DND-41 (cell line): ENCODE data around the gene KIF24.

Source experiments
- ATAC-seq: fragments of 200-7000 bp; cut with Tn5 transposase; 3 replicates; pipeline ENCODE4 v1.9.1; 2021; ENCODE audit warnings: low read depth; ENCODE audit not compliant: insufficient read depth
- DNase-seq: peaks from one replicate; pipeline ENCODE4 v3.0.0-alpha.2; 2020
- H2AFZ ChIP-seq: 2 replicates; pipeline ENCODE4 v1.6.0; 2012; ENCODE audit warnings: low read depth, low read length
- H3K27ac ChIP-seq: 2 replicates; pipeline ENCODE4 v1.5.1; 2012; ENCODE audit warnings: low read length, inconsistent platforms
- H3K27me3 ChIP-seq: fragments of 200-600 bp; sonication (generic); 2 replicates; pipeline ENCODE4 v1.6.0; 2012; ENCODE audit warnings: low read length, mild to moderate bottlenecking, inconsistent platforms; ENCODE audit not compliant: insufficient read depth, poor library complexity
- H3K36me3 ChIP-seq: 2 replicates; pipeline ENCODE4 v1.5.1; 2012; ENCODE audit warnings: low read length, inconsistent platforms; ENCODE audit not compliant: insufficient read depth
- H3K4me1 ChIP-seq: 2 replicates; pipeline ENCODE4 v1.5.1; 2012; ENCODE audit warnings: mild to moderate bottlenecking, low read length; ENCODE audit not compliant: insufficient read depth
- H3K4me2 ChIP-seq: 2 replicates; pipeline ENCODE4 v1.6.0; 2012; ENCODE audit warnings: mild to moderate bottlenecking, moderate library complexity, low read length, inconsistent platforms; ENCODE audit not compliant: insufficient read depth
- H3K4me3 ChIP-seq, 2 experiments: fragments of 200-600 bp in 1 of 2; shearing (Covaris generic) in 1 of 2; 2 replicates each; pipeline ENCODE4 v1.5.1; 2012 to 2016; ENCODE audit warnings: inconsistent platforms in 2 of 2, low read length in 2 of 2, mild to moderate bottlenecking in 2 of 2, low read depth in 1 of 2, moderate library complexity in 1 of 2
- H3K79me2 ChIP-seq: 2 replicates; pipeline ENCODE4 v1.6.0; 2012; ENCODE audit warnings: low read length, inconsistent platforms; ENCODE audit not compliant: insufficient read depth
- H3K9ac ChIP-seq: 2 replicates; pipeline ENCODE4 v1.6.0; 2012; ENCODE audit warnings: low read depth, mild to moderate bottlenecking, inconsistent platforms, low read length, moderate library complexity
- H3K9me3 ChIP-seq: 2 replicates; pipeline ENCODE4 v1.5.1; 2012; ENCODE audit warnings: low read length, moderate library complexity, mild to moderate bottlenecking, inconsistent platforms; ENCODE audit not compliant: insufficient read depth, severe bottlenecking
- H4K20me1 ChIP-seq: 2 replicates; pipeline ENCODE4 v1.6.0; 2012; ENCODE audit warnings: low read length; ENCODE audit not compliant: insufficient read depth
- EZH2 ChIP-seq: IDR thresholded peaks from 3 replicates; pipeline ENCODE4 v1.6.1; 2012; ENCODE audit warnings: borderline replicate concordance, low read depth, mild to moderate bottlenecking, moderate library complexity, low read length, inconsistent platforms; ENCODE audit not compliant: severe bottlenecking
- TF ChIP-seq, protein P1 (sequence below): IDR thresholded peaks from 2 replicates; pipeline ENCODE4 v1.5.1; 2012; ENCODE audit warnings: borderline replicate concordance, low read length, moderate library complexity, mild to moderate bottlenecking; ENCODE audit not compliant: poor library complexity, severe bottlenecking; ENCODE audit errors: extremely low read depth

The KIF24 gene

DNA sequence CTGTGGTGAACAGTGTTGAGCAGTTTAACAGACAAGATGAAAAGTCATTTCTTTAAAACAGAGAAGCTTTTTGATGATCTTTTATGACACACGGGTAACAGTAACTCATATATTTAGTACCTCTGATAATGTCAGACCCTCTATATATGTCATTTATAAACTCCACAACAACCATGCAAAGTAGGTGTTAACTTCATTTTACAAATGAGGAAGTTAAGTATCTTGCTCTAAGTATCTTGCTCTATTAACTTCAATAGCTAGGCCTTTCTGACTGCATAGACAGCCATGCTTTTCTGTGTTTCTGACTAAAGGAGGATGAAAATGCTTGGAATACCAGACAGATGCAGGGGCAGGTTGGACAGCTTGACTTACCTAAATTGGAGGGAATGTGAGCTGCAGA lies 2.1 kb upstream of the KIF24 start:
- Histone ChIP-seq H3K4me1 (peaks cover 32% of the 10 kb centered on the region), H3K4me3 (no peak overlapping the region), H3K4me2 (peak overlapping the region; percentile 73; the same call in 1 of the 2 replicates), H3K36me3 (no peaks in the 10 kb centered on the region; the same call in 1 of the 2 replicates), H3K9me3 (no peaks in the 10 kb centered on the region), H2AFZ (no peak overlapping the region), H4K20me1 (0 out of 2 replicates have a peak, but pooled peaks cover 6% of the 10 kb centered on the region), H3K27ac (no peak overlapping the region), H3K79me2 (peaks cover 85% of the 10 kb centered on the region), H3K27me3 (no peaks in the 10 kb centered on the region), H3K9ac (0 out of 2 replicates have a peak overlapping the region, but pooled peaks have one; percentile 4)
- no peak for ATAC-seq
- TF ChIP-seq EZH2 = no peak
- TF ChIP-seq, protein P1, sequence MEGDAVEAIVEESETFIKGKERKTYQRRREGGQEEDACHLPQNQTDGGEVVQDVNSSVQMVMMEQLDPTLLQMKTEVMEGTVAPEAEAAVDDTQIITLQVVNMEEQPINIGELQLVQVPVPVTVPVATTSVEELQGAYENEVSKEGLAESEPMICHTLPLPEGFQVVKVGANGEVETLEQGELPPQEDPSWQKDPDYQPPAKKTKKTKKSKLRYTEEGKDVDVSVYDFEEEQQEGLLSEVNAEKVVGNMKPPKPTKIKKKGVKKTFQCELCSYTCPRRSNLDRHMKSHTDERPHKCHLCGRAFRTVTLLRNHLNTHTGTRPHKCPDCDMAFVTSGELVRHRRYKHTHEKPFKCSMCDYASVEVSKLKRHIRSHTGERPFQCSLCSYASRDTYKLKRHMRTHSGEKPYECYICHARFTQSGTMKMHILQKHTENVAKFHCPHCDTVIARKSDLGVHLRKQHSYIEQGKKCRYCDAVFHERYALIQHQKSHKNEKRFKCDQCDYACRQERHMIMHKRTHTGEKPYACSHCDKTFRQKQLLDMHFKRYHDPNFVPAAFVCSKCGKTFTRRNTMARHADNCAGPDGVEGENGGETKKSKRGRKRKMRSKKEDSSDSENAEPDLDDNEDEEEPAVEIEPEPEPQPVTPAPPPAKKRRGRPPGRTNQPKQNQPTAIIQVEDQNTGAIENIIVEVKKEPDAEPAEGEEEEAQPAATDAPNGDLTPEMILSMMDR = no peak
- DNase-seq = no peak

DNA sequence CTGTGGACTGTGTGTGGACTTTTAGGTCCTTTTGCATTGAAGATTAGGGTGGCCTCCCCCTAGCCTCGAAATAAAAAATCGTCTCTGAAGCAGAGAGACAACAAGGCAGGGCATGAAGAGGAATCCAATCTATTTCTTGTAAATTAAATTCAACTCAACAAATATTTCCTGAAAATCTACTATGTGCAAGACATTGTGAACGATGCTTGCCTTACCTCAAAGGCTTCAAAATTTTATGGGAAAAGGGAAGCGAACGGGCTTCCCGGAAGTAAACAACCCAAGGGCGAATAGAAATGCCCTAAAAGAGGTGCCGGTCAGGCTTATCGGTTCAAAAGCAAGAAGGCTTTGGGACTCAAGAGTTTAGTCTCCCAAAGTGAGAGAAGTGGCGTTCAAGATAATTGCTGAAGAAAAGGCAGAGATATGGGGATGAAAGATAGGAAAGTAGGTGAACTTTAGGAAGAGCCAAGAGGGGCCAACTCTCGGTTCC lies 525 bp downstream of the KIF24 start:
- Histone ChIP-seq H2AFZ (peak overlapping the region; percentile 89), H3K4me3 (peak overlapping the region; percentile 78 to 81), H3K4me2 (peak overlapping the region; percentile 76), H3K27ac (peak overlapping the region; percentile 94), H4K20me1 (0 out of 2 replicates have a peak, but pooled peaks cover 6% of the 10 kb centered on the region), H3K9me3 (no peaks in the 10 kb centered on the region), H3K9ac (peak overlapping the region; percentile 75), H3K27me3 (no peaks in the 10 kb centered on the region), H3K36me3 (no peaks in the 10 kb centered on the region; the same call in 1 of the 2 replicates), H3K79me2 (peaks cover 91% of the 10 kb centered on the region), H3K4me1 (peaks cover 36% of the 10 kb centered on the region)
- TF ChIP-seq, protein P1 = no peak
- TF ChIP-seq EZH2 = no peak
- no peak for ATAC-seq
- no peak for DNase-seq

DNA sequence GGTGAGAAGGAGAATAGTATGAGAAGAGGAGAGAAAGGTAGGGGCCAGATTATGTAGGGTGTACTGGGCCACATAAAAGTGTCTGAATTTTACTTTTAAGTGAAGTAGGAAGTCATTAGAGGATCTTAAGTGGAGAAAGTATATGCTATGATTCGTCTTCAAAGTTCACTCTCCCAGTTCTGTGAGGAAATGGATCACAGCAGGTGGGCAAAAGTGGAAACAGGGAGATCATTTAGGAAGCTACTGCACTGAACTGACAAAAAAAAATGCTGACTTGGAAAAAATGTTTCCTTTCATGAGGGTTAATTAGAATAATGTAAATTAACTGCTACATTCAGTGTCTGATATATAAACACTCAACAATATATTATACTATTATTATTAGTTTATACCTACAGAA lies 2.4 kb downstream of the KIF24 start:
- H3K4me2 ChIP-seq = peak overlapping the region; percentile 76; the same call in 1 of the 2 replicates
- no peak overlapping the region for H3K9ac ChIP-seq

More for the DNA sequence above, 2.4 kb downstream of the KIF24 start:
- no peak overlapping the region for H3K27ac ChIP-seq
- H4K20me1 ChIP-seq = 0 out of 2 replicates have a peak, but pooled peaks cover 5% of the 10 kb centered on the region
- DNase-seq (no peak), ATAC-seq (no peak)
- H2AFZ ChIP-seq = no peak overlapping the region
- no peak overlapping the region for H3K4me3 ChIP-seq
- peaks cover 36% of the 10 kb centered on the region for H3K4me1 ChIP-seq
- TF ChIP-seq EZH2 = no peak
- TF ChIP-seq, protein P1 = no peak
- H3K27me3 ChIP-seq = no peaks in the 10 kb centered on the region
- no peaks in the 10 kb centered on the region for H3K9me3 ChIP-seq
- no peaks in the 10 kb centered on the region; the same call in 1 of the 2 replicates for H3K36me3 ChIP-seq
- peaks cover 92% of the 10 kb centered on the region for H3K79me2 ChIP-seq
